GM12878 (cell line): ENCODE results near the gene RWDD4. TPM values are rescaled to one million over a fixed set of nuclear protein-coding genes. Genes with fewer than 3 reads are reported as not detected.

Source experiments
- ATAC-seq: fragments of 200-7000 bp; cut with Tn5 transposase; 3 replicates; pipeline ENCODE4 v1.9.1; 2020; ENCODE audit warnings: mild to moderate bottlenecking, moderate library complexity
- Bru-seq: library from RNA; stranded (reverse); fragments of 400-500 nt; gene quantifications from one replicate; lab custom pipeline; 2021; lab: Mats Ljungman, UMichigan
- BruChase-seq, 2 experiments: library from RNA; stranded (reverse); fragments of 400-500 nt; gene quantifications; one replicate each; lab custom pipeline; 2021; lab: Mats Ljungman, UMichigan
- BruUV-seq: library from RNA; stranded (reverse); fragments of 400-500 nt; replicated peaks from 2 replicates; lab custom pipeline; 2021; lab: Mats Ljungman, UMichigan
- CTCF ChIA-PET: fragments of 300-600 bp; sonication (Branson Sonifier 250); formaldehyde crosslinking; extraction: SDS; loops from one replicate; lab custom pipeline; 2021; ENCODE audit warnings: inconsistent platforms; lab: Yijun Ruan, JAX
- POLR2A ChIA-PET: fragments of 350-600 bp; formaldehyde crosslinking; extraction: SDS; loops from one replicate; lab custom pipeline; 2021; ENCODE audit warnings: inconsistent platforms; lab: Charles Lee
- RAD21 ChIA-PET: fragments of 300-600 bp; sonication (Branson Sonifier 250); formaldehyde crosslinking; loops from one replicate; lab custom pipeline; 2023; ENCODE audit warnings: antibody characterized with exemption; ENCODE audit not compliant: unreplicated experiment; lab: Charles Lee
- SMC1A ChIA-PET: fragments of 300-600 bp; sonication (Branson Sonifier 250); formaldehyde crosslinking; loops from one replicate; lab custom pipeline; 2023; ENCODE audit not compliant: unreplicated experiment, uncharacterized antibody; lab: Charles Lee
- DNase-seq: peaks from one replicate; pipeline ENCODE4 v3.0.0-alpha.2; 2011; ENCODE audit warnings: low read depth, low spot score
- FAIRE-seq: peaks from 3 replicates; lab custom pipeline; 2011; peaks lifted over from hg19 to GRCh38; lab: Jason Lieb, UNC
- H2AFZ ChIP-seq: 2 replicates; pipeline ENCODE4 v1.6.0; 2011; ENCODE audit warnings: low read depth, low read length, control low read depth; ENCODE audit not compliant: control insufficient read depth
- H3K27ac ChIP-seq: 2 replicates; pipeline ENCODE4 v1.5.1; 2011; ENCODE audit warnings: control low read depth; ENCODE audit not compliant: control insufficient read depth, insufficient read depth
- H3K27me3 ChIP-seq, 2 experiments: replicated peaks in 1 of 2; 2 replicates each; pipeline versions ENCODE4 v1.6.0 to v1.6.1; 2011; ENCODE audit warnings: low read length in 1 of 2; ENCODE audit not compliant: control insufficient read depth in 2 of 2, insufficient read depth in 2 of 2
- H3K36me3 ChIP-seq, 2 experiments: 2 replicates each; pipeline ENCODE4 v1.5.1; 2011; ENCODE audit warnings: low read length in 1 of 2; ENCODE audit not compliant: control insufficient read depth in 2 of 2, insufficient read depth in 2 of 2
- H3K4me1 ChIP-seq: 2 replicates; pipeline ENCODE4 v1.6.1; 2011; ENCODE audit warnings: mild to moderate bottlenecking, low read length, moderate library complexity, mixed read lengths; ENCODE audit not compliant: control insufficient read depth, insufficient read depth
- H3K4me2 ChIP-seq: 2 replicates; pipeline ENCODE4 v1.6.0; 2011; ENCODE audit warnings: control low read depth; ENCODE audit not compliant: control insufficient read depth, insufficient read depth
- H3K4me3 ChIP-seq: fragments of 200-600 bp; sonication (generic); 2 replicates; pipeline ENCODE4 v1.5.1; 2016
- H3K79me2 ChIP-seq: 2 replicates; pipeline ENCODE4 v1.6.0; 2011; ENCODE audit warnings: low read length; ENCODE audit not compliant: control insufficient read depth, insufficient read depth
- H3K9ac ChIP-seq: 2 replicates; pipeline ENCODE4 v1.8.0; 2011; ENCODE audit warnings: low read length, control low read depth, mixed read lengths; ENCODE audit not compliant: control insufficient read depth, insufficient read depth
- H3K9me3 ChIP-seq: replicated peaks from 3 replicates; pipeline ENCODE4 v1.5.1; 2011; ENCODE audit warnings: mild to moderate bottlenecking, low read length; ENCODE audit not compliant: control insufficient read depth, insufficient read depth
- H4K20me1 ChIP-seq: 2 replicates; pipeline ENCODE4 v1.6.0; 2011; ENCODE audit not compliant: control insufficient read depth, insufficient read depth
- BRCA1 ChIP-seq: IDR thresholded peaks from 2 replicates; pipeline ENCODE4 v1.6.1; 2011; ENCODE audit warnings: low read depth, low read length, improper control_type of control experiment
- CEBPB ChIP-seq, 2 experiments: fragments of 150-350 bp in 1 of 2; IDR thresholded peaks; 2 replicates each; pipeline ENCODE4 v1.6.1; 2012 to 2014; ENCODE audit warnings: low read depth in 2 of 2, low read length in 2 of 2, borderline replicate concordance in 1 of 2, inconsistent platforms in 1 of 2
- CHD2 ChIP-seq: IDR thresholded peaks from 2 replicates; pipeline ENCODE4 v1.6.1; 2011; ENCODE audit warnings: low read depth, low read length, improper control_type of control experiment, borderline replicate concordance
- CHD4 ChIP-seq: fragments of 200-600 bp; sonication (generic); IDR thresholded peaks from 2 replicates; pipeline ENCODE4 v1.6.1; 2016; ENCODE audit warnings: mild to moderate bottlenecking
- CREM ChIP-seq: IDR thresholded peaks from 2 replicates; pipeline ENCODE4 v1.6.1; 2014; ENCODE audit warnings: antibody characterized with exemption, low read depth
- KLF5 ChIP-seq: fragments of 450-650 bp; IDR thresholded peaks from 2 replicates; pipeline ENCODE4 v1.6.1; 2014; ENCODE audit warnings: mild to moderate bottlenecking; ENCODE audit not compliant: partially characterized antibody
- NFYA ChIP-seq: IDR thresholded peaks from 2 replicates; pipeline ENCODE4 v1.6.1; 2011; ENCODE audit warnings: low read depth, mild to moderate bottlenecking, low read length, improper control_type of control experiment, borderline replicate concordance
- NR2C1 ChIP-seq: fragments of 450-650 bp; IDR thresholded peaks from 2 replicates; pipeline ENCODE4 v1.6.1; 2017; ENCODE audit warnings: antibody characterized with exemption, mild to moderate bottlenecking, moderate library complexity
- POLR2AphosphoS5 ChIP-seq: IDR thresholded peaks from 2 replicates; pipeline ENCODE4 v1.6.1; 2011; ENCODE audit warnings: mild to moderate bottlenecking, low read length, inconsistent platforms
- SP1 ChIP-seq: IDR thresholded peaks from one replicate; pipeline ENCODE4 v1.6.1; 2011; ENCODE audit warnings: low read depth, low read length
- SREBF1 ChIP-seq: IDR thresholded peaks from 2 replicates; pipeline ENCODE4 v1.6.1; 2012; ENCODE audit warnings: mild to moderate bottlenecking, low read length
- STAT1 ChIP-seq: fragments of 450-650 bp; conservative IDR thresholded peaks from 2 replicates; pipeline ENCODE4 v1.6.1; 2014; ENCODE audit warnings: antibody characterized with exemption, mild to moderate bottlenecking
- ZBTB4 ChIP-seq: fragments of 450-650 bp; formaldehyde crosslinking; IDR thresholded peaks from 2 replicates; pipeline ENCODE4 v1.4.0; 2022; ENCODE audit warnings: mild to moderate bottlenecking, moderate library complexity
- ZSCAN29 ChIP-seq: fragments of 450-650 bp; IDR thresholded peaks from 2 replicates; pipeline ENCODE4 v1.6.1; 2017; ENCODE audit warnings: mild to moderate bottlenecking, moderate library complexity
- WGBS: methylation state at CpG from one replicate; pipeline ENCODE4 v1.1.6; 2016; ENCODE audit warnings: low lambda C conversion rate; ENCODE audit not compliant: insufficient replicate concordance, insufficient coverage; ENCODE audit errors: missing lambda C conversion rate; 5-methylcytosine and 5-hydroxymethylcytosine counted together
- in situ Hi-C: fragments of 300-500 bp; cut with MboI; formaldehyde crosslinking; loops from 9 replicates; pipeline ENCODE4 v1.14.3; 2018; ENCODE audit warnings: mixed read lengths
- intact Hi-C: fragments of 100-400 bp; cut with micrococcal nuclease; formaldehyde crosslinking; loops from one replicate; pipeline ENCODE4 v1.14.2; 2022; ENCODE audit not compliant: unreplicated experiment
- long read RNA-seq, 2 experiments: library from polyadenylated mRNA; unstranded; transcript quantifications; one replicate each; pipeline ENCODE4 v2.0.0, GENCODE V29; 2019 to 2020
- polyA minus RNA-seq, 3 experiments: library from RNA; depleted of rRNA, polyadenylated mRNA; stranded (reverse); fragments of >200 nt; gene quantifications; 2 replicates each; pipeline ENCODE4 v1.2.3, GENCODE V29; 2011
- polyA plus RNA-seq, 11 experiments: library from polyadenylated mRNA; depleted of rRNA in 4 of 11; unstranded in 6 of 11; stranded (reverse) in 5 of 11; fragments of >200 nt; fragmentation: Nextera tagmentation in 4 of 11; fragmentation: Illumina TruSeq in 1 of 11; extraction: Ambion mirVana in 4 of 11; extraction: Trizol in 1 of 11; gene quantifications; 1 replicate in 1 of 11; 2 replicates in 10 of 11; pipeline versions ENCODE4 v1.2.1 to v1.2.3, GENCODE V29; 2011 to 2016; ENCODE audit warnings: inconsistent platforms in 2 of 11, missing spikeins in 2 of 11, low read depth in 1 of 11
- total RNA-seq, 4 experiments: library from RNA; depleted of rRNA in 3 of 4; stranded (reverse); fragments of >200 nt in 3 of 4; fragmentation: Illumina TruSeq in 1 of 4; extraction: Trizol in 1 of 4; gene quantifications; 2 replicates each; pipeline versions ENCODE4 v1.2.1 to v1.2.3, GENCODE V29; 2013 to 2021

RWDD4 gene
- 8.2 and 17.7 TPM in 2 replicates for total RNA-seq (2013; cell fraction: nucleolus; rRNA removed)
- total RNA-seq (2014; rRNA removed) (21.8 and 23.9 TPM in 2 replicates), total RNA-seq (2014; rRNA removed; fragmentation: Illumina TruSeq; extraction: Trizol) (23.1 and 23.6 TPM in 2 replicates), total RNA-seq (2021) (18.6 TPM in 2 replicates), polyA plus RNA-seq (2011; rRNA removed) (19.2 and 26.2 TPM in 2 replicates), polyA plus RNA-seq (2014; fragmentation: Illumina TruSeq; extraction: Trizol) (20.7 and 30.5 TPM in 2 replicates), polyA plus RNA-seq (2014; fragmentation: Nextera tagmentation; extraction: Ambion mirVana) (10 to 100 TPM; 11.2 to 12.2 TPM), polyA plus RNA-seq (2014; rRNA removed) (15.3 and 15.8 TPM in 2 replicates), polyA plus RNA-seq (2016; fragmentation: Nextera tagmentation; extraction: Ambion mirVana) (10 to 100 TPM; 36.3 to 37.8 TPM), polyA minus RNA-seq (2011; rRNA and poly(A)+ RNA removed) (1.8 and 3.1 TPM in 2 replicates), Bru-seq, nascent RNA (percentile 78 among the genes with signal in this experiment), BruChase-seq, experiment 1, labeled RNA remaining after a 6-hour chase (percentile 76 among the genes with signal in this experiment), BruChase-seq, experiment 2, labeled RNA remaining after a 2-hour chase (percentile 74 among the genes with signal in this experiment)
- polyA plus RNA-seq (2011; ENCODE audit: low read depth) = 3.9 TPM
- 5.1 and 5.8 TPM in 2 replicates for polyA plus RNA-seq (2011; cell fraction: cytosol; rRNA removed)
- 3.7 and 4.1 TPM in 2 replicates for polyA plus RNA-seq (2011; cell fraction: nucleus; rRNA removed)
- 9.0 and 10.2 TPM in 2 replicates for polyA plus RNA-seq (2012)
- polyA minus RNA-seq (2011; cell fraction: cytosol; rRNA and poly(A)+ RNA removed) = 3.8 and 5.7 TPM in 2 replicates
- polyA minus RNA-seq (2011; cell fraction: nucleus; rRNA and poly(A)+ RNA removed) = 1.8 and 6.2 TPM in 2 replicates
- long read RNA-seq, experiment 1, transcript RWDD4-202 (7 exons, 2,590 nt) = major isoform, 17 of 32 reads
- long read RNA-seq, experiment 1, partial matches to known transcripts = 7 of 32 reads
- long read RNA-seq, experiment 1, other reads (novel, unspliced or antisense) = 8 of 32 reads
- long read RNA-seq, experiment 2, transcript RWDD4-202 (7 exons, 2,590 nt) = major isoform, 87 of 124 reads
- long read RNA-seq, experiment 2, partial matches to known transcripts = 14 of 124 reads
- long read RNA-seq, experiment 2, other reads (novel, unspliced or antisense) = 23 of 124 reads

GRCh38 chr4:183659029-183659871 lies at the start of gene RWDD4, which contains the start of gene TRAPPC11:
Gene RWDD4, minus strand, starts transcription at chr4:183659185. Its CDS starts 233 bp downstream, at chr4:183658952.
Gene TRAPPC11, plus strand, starts transcription at chr4:183659293. Its CDS starts 4,575 bp downstream, at chr4:183663868.
- peak; percentile 73 for FAIRE-seq
- Histone ChIP-seq H3K79me2 (peaks cover 35% of the 10 kb centered on the region), H3K4me1 (no peaks in the 10 kb centered on the region), H3K9ac (peak within 1 kb of the TSS; percentile 94), H3K36me3 (no peaks in the 10 kb centered on the region; a peak in 1 of 4 replicates), H2AFZ (peak within 1 kb of the TSS; percentile 84), H4K20me1 (no peaks in the 10 kb centered on the region), H3K27ac (peak within 1 kb of the TSS; percentile 84), H3K27me3 (no peaks in the 10 kb centered on the region), H3K4me3 (peak within 1 kb of the TSS; percentile 80), H3K9me3 (no peaks in the 10 kb centered on the region), H3K4me2 (peak within 1 kb of the TSS; percentile 97)
- ATAC-seq = peak; percentile 99
- no TSS peak for BruUV-seq
- ChIA-PET POLR2A (interaction anchor here (1.0 kb wide), 1 partner anchor 215 kb away, joined by 4 read pairs; the partner anchor contains the start of gene CDKN2AIP), RAD21 (no interaction called here), CTCF (interaction anchor here (1.0 to 1.2 kb wide), 2 partner anchors 18 to 20 kb away, joined by 3 to 4 read pairs; no protein-coding TSS in a partner anchor), SMC1A (interaction anchor here (1.5 to 2.4 kb wide), 2 partner anchors 16 to 21 kb away, joined by 3 to 5 read pairs; no protein-coding TSS in a partner anchor)
- peak; percentile 95 for DNase-seq
- in situ Hi-C loops = no loop called here
- intact Hi-C loops = loop anchor here (2.0 kb wide), 1 partner anchor 154 kb away; the partner anchor contains the start of gene ING2
- under 1% methylated on average over 57 of the region's 63 CpGs for WGBS
- TF ChIP-seq POLR2AphosphoS5 = peak; percentile 75
- no peak for TF ChIP-seq STAT1
- TF ChIP-seq ZBTB4 (CRISPR knock-in tag) = no peak
- no peak for TF ChIP-seq ZSCAN29
- TF ChIP-seq SP1 = peak; percentile 92
- no peak for TF ChIP-seq SREBF1
- peak; percentile 74 for TF ChIP-seq CREM
- TF ChIP-seq NR2C1 = peak; percentile 95
- TF ChIP-seq KLF5 = no peak
- TF ChIP-seq CHD4 = no peak
- TF ChIP-seq CEBPB (IDR thresholded peaks at IDR 0.05; ENCODE audit: borderline replicate concordance in 1 of 2, low read depth in 2 of 2, low read length in 2 of 2) = no peak
- peak; percentile 91 for TF ChIP-seq CHD2
- no peak; the same call in 1 of the 2 replicates for TF ChIP-seq NFYA
- no peak for TF ChIP-seq BRCA1
